HEK293 (cell line): ENCODE data around the gene KIFAP3.
A peak's percentile ranks its signal among the peaks of the same experiment; 100 is the strongest.
"Not testable (repeated sequence)": the region's sequence is repeated elsewhere in the genome, so short reads cannot be mapped to it uniquely, and the experiment has no call there.

ENCODE experiments used
- CTCF ChIA-PET: fragments of 350-600 bp; formaldehyde crosslinking; extraction: SDS; loops from one replicate; lab custom pipeline; 2021; ENCODE audit warnings: antibody characterized with exemption; lab: Yijun Ruan, JAX
- POLR2A ChIA-PET: fragments of 300-600 bp; formaldehyde crosslinking; extraction: SDS; loops from one replicate; lab custom pipeline; 2020; ENCODE audit warnings: antibody characterized with exemption, inconsistent platforms; lab: Yijun Ruan, JAX
- H3K27ac ChIP-seq: fragments of 200-500 bp; sonication (Bioruptor generic); 2 replicates; pipeline ENCODE4 v1.5.1; 2014; ENCODE audit warnings: low read depth, low read length, control low read depth, inconsistent platforms; ENCODE audit errors: extremely low read depth
- H3K36me3 ChIP-seq, 2 experiments: fragments of 200-500 bp in 1 of 2; sonication (Bioruptor generic) in 1 of 2; 1 replicate in 1 of 2; 2 replicates in 1 of 2; pipeline ENCODE4 v1.5.1; 2014 to 2017; ENCODE audit warnings: inconsistent platforms in 2 of 2, low read length in 2 of 2; ENCODE audit not compliant: control insufficient read depth in 2 of 2, insufficient read depth in 1 of 2
- H3K4me1 ChIP-seq: fragments of 200-500 bp; sonication (Bioruptor generic); 2 replicates; pipeline ENCODE4 v1.5.1; 2014; ENCODE audit warnings: mild to moderate bottlenecking, low read length, inconsistent platforms; ENCODE audit not compliant: control insufficient read depth, insufficient read depth
- H3K4me3 ChIP-seq: 2 replicates; pipeline ENCODE4 v1.5.1; 2011; ENCODE audit warnings: low read depth, mild to moderate bottlenecking, control low read depth, low read length, moderate library complexity
- H3K9me3 ChIP-seq: fragments of 200-500 bp; sonication (Bioruptor generic); 2 replicates; pipeline ENCODE4 v1.5.1; 2014; ENCODE audit warnings: low read depth, low read length, inconsistent platforms; ENCODE audit not compliant: control insufficient read depth, insufficient read depth
- KLF16 ChIP-seq: fragments of 450-650 bp; formaldehyde crosslinking; IDR thresholded peaks from 2 replicates; pipeline ENCODE4 v1.5.1; 2017; ENCODE audit warnings: missing biosample characterization, missing genetic modification characterization
- MEIS1 ChIP-seq: sonication (generic); formaldehyde crosslinking; IDR thresholded peaks from 2 replicates; pipeline ENCODE4 v1.8.1; 2022; ENCODE audit warnings: missing genetic modification reagents, mild to moderate bottlenecking, borderline replicate concordance
- SCRT2 ChIP-seq: fragments of 450-650 bp; formaldehyde crosslinking; IDR thresholded peaks from 2 replicates; pipeline ENCODE4 v1.5.1; 2016; ENCODE audit warnings: missing biosample characterization, missing genetic modification characterization
- SETDB1 ChIP-seq: IDR thresholded peaks from one replicate; pipeline ENCODE4 v1.6.1; 2017; ENCODE audit warnings: mild to moderate bottlenecking, low read length, moderate library complexity, mixed read lengths; ENCODE audit not compliant: insufficient read length
- TRIM28 ChIP-seq: IDR thresholded peaks from 2 replicates; pipeline ENCODE4 v1.6.1; 2011; ENCODE audit warnings: low read length, control low read depth, borderline replicate concordance
- ZNF146 ChIP-seq: fragments of 450-650 bp; formaldehyde crosslinking; IDR thresholded peaks from 2 replicates; pipeline ENCODE4 v1.5.1; 2016; ENCODE audit warnings: missing biosample characterization, missing genetic modification characterization
- ZNF157 ChIP-seq: fragments of 450-650 bp; formaldehyde crosslinking; IDR thresholded peaks from 2 replicates; pipeline ENCODE4 v1.5.1; 2016; ENCODE audit warnings: missing biosample characterization, missing genetic modification characterization
- ZNF335 ChIP-seq: fragments of 450-650 bp; formaldehyde crosslinking; conservative IDR thresholded peaks from 2 replicates; pipeline ENCODE4 v1.5.1; 2016; ENCODE audit warnings: missing biosample characterization, missing genetic modification characterization
- ZNF558 ChIP-seq: fragments of 450-650 bp; formaldehyde crosslinking; IDR thresholded peaks from 2 replicates; pipeline ENCODE4 v1.5.1; 2016; ENCODE audit warnings: missing biosample characterization, missing genetic modification characterization
- ZNF626 ChIP-seq: fragments of 450-650 bp; sonication (Bioruptor Pico); formaldehyde crosslinking; IDR thresholded peaks from 2 replicates; pipeline ENCODE4 v1.5.1; 2018; ENCODE audit warnings: missing biosample characterization, missing genetic modification characterization, inconsistent platforms
- ZNF664 ChIP-seq: fragments of 450-650 bp; formaldehyde crosslinking; IDR thresholded peaks from 2 replicates; pipeline ENCODE4 v1.5.1; 2016; ENCODE audit warnings: missing biosample characterization, missing genetic modification characterization
- ZNF670 ChIP-seq: fragments of 450-650 bp; formaldehyde crosslinking; IDR thresholded peaks from 2 replicates; pipeline ENCODE4 v1.5.1; 2016; ENCODE audit warnings: missing biosample characterization, missing genetic modification characterization, low read depth
- ZNF791 ChIP-seq: fragments of 450-650 bp; formaldehyde crosslinking; IDR thresholded peaks from 2 replicates; pipeline ENCODE4 v1.5.1; 2016; ENCODE audit warnings: missing biosample characterization, missing genetic modification characterization
- TF ChIP-seq, protein P1 (sequence below): sonication (generic); formaldehyde crosslinking; IDR thresholded peaks from 2 replicates; pipeline ENCODE4 v1.8.1; 2022; ENCODE audit warnings: mild to moderate bottlenecking, moderate library complexity, missing genetic modification reagents
- TF ChIP-seq, protein P2 (sequence below): fragments of 450-650 bp; formaldehyde crosslinking; IDR thresholded peaks from 2 replicates; pipeline ENCODE4 v1.5.1; 2016; ENCODE audit warnings: missing biosample characterization, missing genetic modification characterization
- TF ChIP-seq, protein P3 (sequence below): fragments of 450-650 bp; formaldehyde crosslinking; IDR thresholded peaks from 2 replicates; pipeline ENCODE4 v1.5.1; 2016; ENCODE audit warnings: missing biosample characterization, missing genetic modification characterization, borderline replicate concordance
- TF ChIP-seq, protein P4 (sequence below): fragments of 450-650 bp; formaldehyde crosslinking; IDR thresholded peaks from 2 replicates; pipeline ENCODE4 v1.5.1; 2016; ENCODE audit warnings: missing biosample characterization, missing genetic modification characterization

The KIFAP3 gene

DNA sequence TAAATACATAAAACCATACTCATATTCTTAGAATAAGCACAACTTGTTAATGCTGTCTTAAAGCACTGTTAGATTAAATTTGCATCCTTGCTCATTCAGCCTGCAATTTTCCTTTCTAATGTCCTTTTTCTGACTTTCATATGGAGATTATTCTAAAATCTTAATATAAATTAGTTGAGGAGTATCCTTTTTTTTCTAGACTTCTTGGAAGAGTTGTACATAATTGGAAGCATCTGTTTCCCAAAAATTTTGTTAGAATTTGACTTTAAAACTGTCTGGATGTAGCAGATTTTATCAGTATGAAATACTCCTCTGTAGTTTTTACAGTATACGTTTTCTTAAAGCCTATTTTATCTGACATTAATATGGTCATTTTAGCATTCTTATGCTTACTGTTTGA, 9.7 kb downstream of the KIFAP3 start:
- Histone ChIP-seq H3K27ac (no peak overlapping the region), H3K4me3 (no peak overlapping the region), H3K9me3 (no peaks in the 10 kb centered on the region), H3K4me1 (no peaks in the 10 kb centered on the region), H3K36me3 (no peaks in the 10 kb centered on the region)
- ChIA-PET CTCF (no interaction called here), POLR2A (interaction anchor here (0.7 kb wide), 1 partner anchor 16 kb away, joined by 6 read pairs; no protein-coding TSS in a partner anchor)
- no peak for TF ChIP-seq ZNF626 (tag by site-specific recombination)
- no peak for TF ChIP-seq ZNF558
- no peak for TF ChIP-seq ZNF670 (tag by site-specific recombination)
- TF ChIP-seq, protein P1, sequence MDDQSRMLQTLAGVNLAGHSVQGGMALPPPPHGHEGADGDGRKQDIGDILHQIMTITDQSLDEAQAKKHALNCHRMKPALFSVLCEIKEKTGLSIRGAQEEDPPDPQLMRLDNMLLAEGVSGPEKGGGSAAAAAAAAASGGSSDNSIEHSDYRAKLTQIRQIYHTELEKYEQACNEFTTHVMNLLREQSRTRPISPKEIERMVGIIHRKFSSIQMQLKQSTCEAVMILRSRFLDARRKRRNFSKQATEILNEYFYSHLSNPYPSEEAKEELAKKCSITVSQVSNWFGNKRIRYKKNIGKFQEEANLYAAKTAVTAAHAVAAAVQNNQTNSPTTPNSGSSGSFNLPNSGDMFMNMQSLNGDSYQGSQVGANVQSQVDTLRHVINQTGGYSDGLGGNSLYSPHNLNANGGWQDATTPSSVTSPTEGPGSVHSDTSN (CRISPR knock-in tag): no peak
- TF ChIP-seq ZNF157 (tag by site-specific recombination): no peak
- TF ChIP-seq, protein P2, sequence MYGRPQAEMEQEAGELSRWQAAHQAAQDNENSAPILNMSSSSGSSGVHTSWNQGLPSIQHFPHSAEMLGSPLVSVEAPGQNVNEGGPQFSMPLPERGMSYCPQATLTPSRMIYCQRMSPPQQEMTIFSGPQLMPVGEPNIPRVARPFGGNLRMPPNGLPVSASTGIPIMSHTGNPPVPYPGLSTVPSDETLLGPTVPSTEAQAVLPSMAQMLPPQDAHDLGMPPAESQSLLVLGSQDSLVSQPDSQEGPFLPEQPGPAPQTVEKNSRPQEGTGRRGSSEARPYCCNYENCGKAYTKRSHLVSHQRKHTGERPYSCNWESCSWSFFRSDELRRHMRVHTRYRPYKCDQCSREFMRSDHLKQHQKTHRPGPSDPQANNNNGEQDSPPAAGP: no peak
- TF ChIP-seq TRIM28: no peak
- no peak for TF ChIP-seq ZNF664 (tag by site-specific recombination)
- TF ChIP-seq, protein P3, sequence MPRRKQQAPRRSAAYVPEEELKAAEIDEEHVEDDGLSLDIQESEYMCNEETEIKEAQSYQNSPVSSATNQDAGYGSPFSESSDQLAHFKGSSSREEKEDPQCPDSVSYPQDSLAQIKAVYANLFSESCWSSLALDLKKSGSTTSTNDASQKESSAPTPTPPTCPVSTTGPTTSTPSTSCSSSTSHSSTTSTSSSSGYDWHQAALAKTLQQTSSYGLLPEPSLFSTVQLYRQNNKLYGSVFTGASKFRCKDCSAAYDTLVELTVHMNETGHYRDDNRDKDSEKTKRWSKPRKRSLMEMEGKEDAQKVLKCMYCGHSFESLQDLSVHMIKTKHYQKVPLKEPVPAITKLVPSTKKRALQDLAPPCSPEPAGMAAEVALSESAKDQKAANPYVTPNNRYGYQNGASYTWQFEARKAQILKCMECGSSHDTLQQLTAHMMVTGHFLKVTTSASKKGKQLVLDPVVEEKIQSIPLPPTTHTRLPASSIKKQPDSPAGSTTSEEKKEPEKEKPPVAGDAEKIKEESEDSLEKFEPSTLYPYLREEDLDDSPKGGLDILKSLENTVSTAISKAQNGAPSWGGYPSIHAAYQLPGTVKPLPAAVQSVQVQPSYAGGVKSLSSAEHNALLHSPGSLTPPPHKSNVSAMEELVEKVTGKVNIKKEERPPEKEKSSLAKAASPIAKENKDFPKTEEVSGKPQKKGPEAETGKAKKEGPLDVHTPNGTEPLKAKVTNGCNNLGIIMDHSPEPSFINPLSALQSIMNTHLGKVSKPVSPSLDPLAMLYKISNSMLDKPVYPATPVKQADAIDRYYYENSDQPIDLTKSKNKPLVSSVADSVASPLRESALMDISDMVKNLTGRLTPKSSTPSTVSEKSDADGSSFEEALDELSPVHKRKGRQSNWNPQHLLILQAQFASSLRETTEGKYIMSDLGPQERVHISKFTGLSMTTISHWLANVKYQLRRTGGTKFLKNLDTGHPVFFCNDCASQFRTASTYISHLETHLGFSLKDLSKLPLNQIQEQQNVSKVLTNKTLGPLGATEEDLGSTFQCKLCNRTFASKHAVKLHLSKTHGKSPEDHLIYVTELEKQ: no peak

DNA sequence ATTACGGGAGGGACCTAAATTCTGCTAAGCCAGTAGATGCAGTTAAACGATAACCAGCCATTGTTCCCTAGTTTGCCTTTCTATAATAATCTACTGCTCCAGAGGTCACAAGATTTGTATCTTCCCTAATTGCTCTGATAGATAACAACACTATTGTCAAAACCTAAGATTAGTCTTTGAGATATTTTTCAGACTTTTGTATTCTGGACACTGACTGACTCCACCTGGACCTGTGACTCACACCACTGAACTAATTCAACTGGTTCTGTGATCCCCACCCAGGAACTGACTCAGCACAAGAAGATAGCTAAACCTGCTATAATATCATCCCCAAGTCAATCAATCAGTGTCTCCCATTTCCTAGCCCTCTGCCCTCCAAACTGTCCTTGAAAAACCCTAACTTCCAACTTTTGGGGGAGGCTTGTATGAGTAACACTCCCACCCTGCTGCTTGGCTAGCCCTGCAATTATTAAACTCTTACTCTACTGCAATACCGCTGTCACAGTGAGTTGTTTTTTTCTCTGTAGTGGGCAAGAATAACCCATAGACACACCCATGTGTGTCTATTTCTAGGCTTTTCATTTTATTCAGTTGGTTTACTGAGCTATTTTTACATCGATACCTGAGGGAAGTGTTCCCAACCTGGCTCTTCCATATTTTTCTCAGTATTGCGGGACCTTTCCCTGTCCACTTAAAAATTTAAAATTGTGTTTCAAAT, 11.2 kb downstream of the KIFAP3 start:
- Histone ChIP-seq H3K9me3 (no peaks in the 10 kb centered on the region), H3K27ac (no peak overlapping the region), H3K4me1 (no peaks in the 10 kb centered on the region), H3K4me3 (no peak overlapping the region), H3K36me3 (no peaks in the 10 kb centered on the region)
- TF ChIP-seq KLF16 (tag by site-specific recombination): no peak
- TF ChIP-seq SETDB1: no peak
- TF ChIP-seq SCRT2 (tag by site-specific recombination): no peak
- TF ChIP-seq ZNF670 (tag by site-specific recombination): no peak
- no peak for TF ChIP-seq MEIS1
- no peak for TF ChIP-seq ZNF791 (tag by site-specific recombination)
- no peak for TF ChIP-seq ZNF335 (tag by site-specific recombination)
- POLR2A ChIA-PET: no interaction called here
- CTCF ChIA-PET: no interaction called here

DNA sequence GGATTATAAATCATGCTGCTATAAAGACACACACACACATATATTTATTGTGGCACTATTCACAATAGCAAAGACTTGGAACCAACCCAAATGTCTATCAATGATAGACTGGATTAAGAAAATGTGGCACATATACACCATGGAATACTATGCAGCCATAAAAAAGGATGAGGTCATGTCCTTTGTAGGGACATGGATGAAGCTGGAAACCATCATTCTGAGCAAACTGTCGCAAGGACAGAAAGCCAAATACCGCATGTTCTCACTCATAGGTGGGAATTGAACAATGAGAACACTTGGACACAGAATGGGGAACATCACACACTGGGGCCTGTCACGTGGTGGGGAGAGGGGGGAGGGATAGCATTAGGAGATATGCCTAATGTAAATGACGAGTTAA, 12.8 kb downstream of the KIFAP3 start:
- TF ChIP-seq, protein P4, sequence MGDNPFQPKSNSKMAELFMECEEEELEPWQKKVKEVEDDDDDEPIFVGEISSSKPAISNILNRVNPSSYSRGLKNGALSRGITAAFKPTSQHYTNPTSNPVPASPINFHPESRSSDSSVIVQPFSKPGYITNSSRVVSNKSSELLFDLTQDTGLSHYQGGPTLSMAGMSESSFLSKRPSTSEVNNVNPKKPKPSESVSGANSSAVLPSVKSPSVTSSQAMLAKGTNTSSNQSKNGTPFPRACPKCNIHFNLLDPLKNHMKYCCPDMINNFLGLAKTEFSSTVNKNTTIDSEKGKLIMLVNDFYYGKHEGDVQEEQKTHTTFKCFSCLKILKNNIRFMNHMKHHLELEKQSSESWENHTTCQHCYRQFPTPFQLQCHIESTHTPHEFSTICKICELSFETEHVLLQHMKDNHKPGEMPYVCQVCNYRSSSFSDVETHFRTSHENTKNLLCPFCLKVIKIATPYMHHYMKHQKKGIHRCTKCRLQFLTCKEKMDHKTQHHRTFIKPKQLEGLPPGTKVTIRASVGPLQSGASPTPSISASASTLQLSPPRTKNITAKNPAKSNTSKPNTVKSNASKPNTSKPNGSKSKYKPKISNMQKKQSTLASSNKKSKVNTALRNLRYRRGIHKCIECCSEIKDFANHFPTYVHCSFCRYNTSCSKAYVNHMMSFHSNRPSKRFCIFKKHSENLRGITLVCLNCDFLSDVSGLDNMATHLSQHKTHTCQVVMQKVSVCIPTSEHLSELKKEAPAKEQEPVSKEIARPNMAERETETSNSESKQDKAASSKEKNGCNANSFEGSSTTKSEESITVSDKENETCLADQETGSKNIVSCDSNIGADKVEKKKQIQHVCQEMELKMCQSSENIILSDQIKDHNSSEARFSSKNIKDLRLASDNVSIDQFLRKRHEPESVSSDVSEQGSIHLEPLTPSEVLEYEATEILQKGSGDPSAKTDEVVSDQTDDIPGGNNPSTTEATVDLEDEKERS: 0 out of 2 replicates have a peak, but pooled peaks have one; percentile 33
- peak; percentile 80 for TF ChIP-seq ZNF146 (tag by site-specific recombination)
- TF ChIP-seq, all 188 proteins: peak for 2; not testable (repeated sequence) for 186
- POLR2A ChIA-PET, CTCF ChIA-PET, H3K27ac ChIP-seq, H3K36me3 ChIP-seq, H3K4me1 ChIP-seq, H3K9me3 ChIP-seq, H3K4me3 ChIP-seq: not testable (repeated sequence)

DNA sequence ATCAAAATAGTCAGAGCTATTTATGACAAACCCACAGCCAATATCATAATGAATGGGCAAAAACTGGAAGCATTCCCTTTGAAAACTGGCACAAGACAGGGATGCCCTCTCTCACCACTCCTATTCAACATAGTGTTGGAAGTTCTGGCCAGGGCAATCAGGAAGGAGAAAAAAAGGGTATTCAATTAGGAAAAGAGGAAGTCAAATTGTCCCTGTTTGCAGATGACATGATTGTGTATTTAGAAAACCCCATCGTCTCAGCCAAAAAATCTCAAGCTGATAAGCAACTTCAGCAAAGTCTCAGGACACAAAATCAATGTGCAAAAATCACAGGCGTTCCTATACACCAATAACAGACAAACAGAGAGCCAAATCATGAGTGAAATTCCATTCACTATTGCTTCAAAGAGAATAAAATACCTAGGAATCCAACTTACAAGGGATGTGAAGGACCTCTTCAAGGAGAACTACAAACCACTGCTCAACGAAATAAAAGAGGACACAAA, 14.4 kb downstream of the KIFAP3 start:
- CTCF ChIA-PET, H3K36me3 ChIP-seq, H3K9me3 ChIP-seq, H3K27ac ChIP-seq, POLR2A ChIA-PET, H3K4me3 ChIP-seq, H3K4me1 ChIP-seq: not testable (repeated sequence)
